ENCODE measurements around the gene GRIK3. TPM values are rescaled to one million over a fixed set of nuclear protein-coding genes. Genes with fewer than 3 reads are reported as not detected.

Gene GRIK3
- total RNA-seq, 1 donor from 2014 or later = not detected

DNA sequence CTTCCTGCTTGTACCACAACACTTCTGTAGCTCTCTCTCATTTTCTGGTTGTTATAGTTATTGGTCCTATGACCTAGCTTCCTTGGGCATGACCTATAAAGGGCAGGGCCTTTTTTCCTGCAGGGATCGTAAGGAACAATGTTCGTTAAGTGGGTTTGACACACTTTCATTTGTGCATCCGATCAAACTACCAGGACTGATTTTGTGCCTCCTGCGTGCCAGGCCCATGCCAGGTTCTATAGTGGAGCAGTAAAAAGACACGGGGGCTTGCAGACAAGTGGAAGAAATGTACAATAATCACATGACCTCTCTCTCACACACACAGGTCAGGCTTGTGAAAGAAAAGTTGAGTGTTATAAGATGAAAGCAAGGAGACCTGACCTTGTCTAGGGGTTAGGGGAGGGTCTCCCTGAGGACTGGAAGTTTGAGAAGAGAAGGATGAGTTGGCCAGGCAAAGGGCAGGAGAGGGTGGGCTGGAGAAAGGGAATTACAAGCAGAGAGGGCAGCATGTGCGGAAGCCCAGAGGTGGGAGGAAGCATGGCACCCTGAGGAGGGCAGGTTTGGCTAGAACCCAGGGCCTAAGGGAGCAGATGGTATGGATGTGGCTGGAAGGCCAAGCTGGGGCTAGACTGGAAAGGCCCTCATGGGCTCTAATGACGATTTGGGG, 145.4 kb downstream of the GRIK3 start:
- no peaks in the 10 kb centered on the region for H3K36me3 Mint-ChIP-seq (ENCODE audit: low read depth)
- no peak overlapping the region for H3K27ac Mint-ChIP-seq
- DNase-seq (ENCODE audit: low spot score) = no peak
- no peaks in the 10 kb centered on the region for H3K4me1 Mint-ChIP-seq (ENCODE audit: low read depth)
- intact Hi-C loops (cut with micrococcal nuclease) = no loop called here
- peaks cover 4% of the 10 kb centered on the region for H3K27me3 Mint-ChIP-seq (ENCODE audit: insufficient read depth)
- H3K9me3 Mint-ChIP-seq = no peaks in the 10 kb centered on the region
- H3K4me3 Mint-ChIP-seq = no peak overlapping the region

DNA sequence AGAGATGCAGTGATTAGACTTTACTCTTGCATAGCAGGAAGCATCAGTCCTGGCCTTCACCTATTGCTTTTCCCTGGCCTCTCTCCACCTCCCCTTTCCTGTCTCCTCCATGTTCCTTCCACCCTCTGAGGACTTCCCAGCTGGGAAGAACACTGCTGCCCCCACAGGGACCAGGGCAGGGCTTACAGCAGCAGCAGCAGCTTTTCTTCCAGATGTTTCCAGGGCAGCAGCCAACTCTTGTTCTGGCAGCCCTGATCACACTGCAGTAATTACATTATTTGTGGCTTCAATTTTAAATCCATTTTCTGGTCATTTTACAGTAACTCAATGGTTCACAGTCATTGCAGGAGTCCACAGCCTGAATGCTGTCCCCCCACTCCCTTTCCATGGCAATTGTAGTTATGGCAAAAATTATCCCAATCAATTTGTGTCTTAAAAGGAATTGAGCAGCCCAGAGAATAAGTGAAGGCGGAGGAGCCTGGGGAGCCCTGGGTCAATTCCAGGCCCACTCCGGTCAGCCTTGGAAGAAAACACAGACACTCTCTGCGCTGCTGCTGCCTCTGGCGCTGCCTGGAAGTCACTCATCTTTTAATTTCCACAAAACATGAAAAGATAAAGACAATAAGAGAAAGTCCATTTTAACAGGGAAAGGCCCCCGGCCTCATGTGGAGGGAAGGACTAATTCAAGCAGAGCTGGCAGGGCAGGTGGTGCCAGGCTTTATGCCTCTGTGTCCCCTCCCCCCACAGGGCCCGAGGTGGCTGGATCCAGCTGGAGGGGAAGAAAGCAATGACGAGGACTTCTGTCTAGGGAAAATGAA, 148.6 kb downstream of the GRIK3 start:
- intact Hi-C loops (cut with micrococcal nuclease) = no loop called here
- peaks cover 6% of the 10 kb centered on the region for H3K27me3 Mint-ChIP-seq (ENCODE audit: insufficient read depth)
- no peaks in the 10 kb centered on the region for H3K36me3 Mint-ChIP-seq (ENCODE audit: low read depth)
- H3K4me3 Mint-ChIP-seq = no peak overlapping the region
- no peak overlapping the region for H3K27ac Mint-ChIP-seq
- no peak for DNase-seq (ENCODE audit: low spot score)
- no peaks in the 10 kb centered on the region for H3K4me1 Mint-ChIP-seq (ENCODE audit: low read depth)
- no peaks in the 10 kb centered on the region for H3K9me3 Mint-ChIP-seq

DNA sequence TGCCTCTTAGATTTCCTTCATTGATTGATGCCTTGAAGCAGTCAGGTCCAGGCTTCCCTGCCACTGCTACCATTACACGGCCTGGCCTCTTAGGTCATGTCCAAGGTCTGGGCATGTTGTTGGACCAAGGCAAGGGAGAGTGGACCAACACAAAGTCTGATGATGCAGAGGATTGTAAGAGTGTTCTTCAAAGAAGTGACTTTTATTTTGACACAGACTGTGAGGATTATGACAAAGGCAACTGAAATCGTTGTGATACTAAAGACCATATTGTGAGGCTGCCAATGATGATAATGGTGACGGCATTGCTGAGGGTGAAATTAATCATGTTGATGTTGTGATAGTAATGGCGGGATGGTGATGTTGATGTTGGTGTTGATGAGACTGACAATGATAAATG, 149.5 kb downstream of the GRIK3 start:
- intact Hi-C loops (cut with micrococcal nuclease) = no loop called here
- Mint-ChIP-seq H3K9me3 (no peaks in the 10 kb centered on the region), H3K4me1 (ENCODE audit: low read depth) (no peaks in the 10 kb centered on the region), H3K4me3 (no peak overlapping the region), H3K27ac (no peak overlapping the region), H3K27me3 (ENCODE audit: insufficient read depth) (peaks cover 5% of the 10 kb centered on the region), H3K36me3 (ENCODE audit: low read depth) (no peaks in the 10 kb centered on the region)
- DNase-seq (ENCODE audit: low spot score) = no peak

DNA sequence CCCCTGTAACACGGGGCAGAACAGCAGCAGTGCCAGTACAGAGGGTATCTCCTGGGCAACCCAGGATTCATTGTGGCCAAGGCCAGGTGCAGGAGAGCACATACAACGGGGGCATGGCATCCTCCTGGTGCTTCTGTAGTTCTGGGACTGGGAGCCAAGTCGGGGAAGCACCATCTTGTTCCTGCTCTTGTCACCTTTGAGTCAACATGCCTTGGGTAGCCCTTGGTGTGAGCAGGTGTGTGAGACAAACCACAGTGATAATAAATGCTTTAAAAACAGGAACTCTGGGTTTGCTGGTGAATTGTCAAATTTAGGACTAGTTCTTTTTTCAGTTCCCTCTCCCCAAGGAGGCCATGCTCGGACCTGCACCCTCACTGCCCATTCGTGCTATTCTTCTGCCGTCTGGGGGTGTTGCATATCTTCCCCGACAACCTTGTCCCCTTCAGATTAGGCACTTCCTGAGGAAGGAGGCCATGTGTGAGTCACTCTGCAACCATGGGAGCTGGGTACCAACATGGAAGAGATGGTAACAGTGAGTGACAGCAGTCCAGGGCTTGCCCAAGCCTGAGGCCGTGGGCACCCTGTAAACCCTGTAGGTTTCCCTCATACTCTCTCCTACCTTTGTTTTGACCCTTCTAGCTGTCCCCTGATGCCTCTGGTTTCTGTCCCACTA, 150.2 kb downstream of the GRIK3 start:
- no peaks in the 10 kb centered on the region for H3K36me3 Mint-ChIP-seq (ENCODE audit: low read depth)
- H3K9me3 Mint-ChIP-seq = no peaks in the 10 kb centered on the region
- H3K27ac Mint-ChIP-seq = no peak overlapping the region
- no peak for DNase-seq (ENCODE audit: low spot score)
- intact Hi-C loops (cut with micrococcal nuclease) = no loop called here
- peaks cover 2% of the 10 kb centered on the region for H3K27me3 Mint-ChIP-seq (ENCODE audit: insufficient read depth)
- H3K4me1 Mint-ChIP-seq (ENCODE audit: low read depth) = no peaks in the 10 kb centered on the region
- no peak overlapping the region for H3K4me3 Mint-ChIP-seq

DNA sequence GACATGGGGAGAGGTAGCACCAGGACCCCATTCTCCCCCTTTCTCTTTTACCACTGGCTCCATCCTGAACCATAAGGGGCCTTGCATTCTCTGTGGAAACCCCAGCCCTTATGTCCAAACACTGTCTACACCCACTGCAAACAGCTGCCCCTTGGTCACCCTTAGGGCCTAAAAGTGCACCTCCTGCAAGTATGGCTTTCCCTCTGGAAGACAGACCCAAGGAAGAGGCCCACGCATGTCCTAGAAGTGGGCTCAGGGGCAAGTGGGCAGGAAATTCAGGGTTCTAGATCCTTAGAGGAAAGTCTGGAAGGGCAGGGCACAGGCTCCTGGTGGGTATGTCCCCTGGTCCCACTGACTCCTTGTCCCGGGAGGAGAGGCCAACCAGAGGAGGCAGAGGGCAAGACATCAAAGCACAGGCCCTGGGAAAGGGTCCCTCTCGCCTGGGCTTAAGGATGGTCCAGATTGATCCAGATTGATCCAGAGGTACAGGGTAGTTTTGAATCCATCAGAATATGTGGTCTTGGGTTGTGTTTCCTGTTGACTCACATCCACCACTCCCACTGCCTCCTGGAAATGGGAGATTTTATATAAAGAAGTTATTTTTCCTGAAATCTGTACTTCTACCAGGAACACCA, 150.9 kb downstream of the GRIK3 start:
- DNase-seq (ENCODE audit: low spot score) = no peak
- intact Hi-C loops (cut with micrococcal nuclease) = no loop called here
- no peaks in the 10 kb centered on the region for H3K9me3 Mint-ChIP-seq

DNA sequence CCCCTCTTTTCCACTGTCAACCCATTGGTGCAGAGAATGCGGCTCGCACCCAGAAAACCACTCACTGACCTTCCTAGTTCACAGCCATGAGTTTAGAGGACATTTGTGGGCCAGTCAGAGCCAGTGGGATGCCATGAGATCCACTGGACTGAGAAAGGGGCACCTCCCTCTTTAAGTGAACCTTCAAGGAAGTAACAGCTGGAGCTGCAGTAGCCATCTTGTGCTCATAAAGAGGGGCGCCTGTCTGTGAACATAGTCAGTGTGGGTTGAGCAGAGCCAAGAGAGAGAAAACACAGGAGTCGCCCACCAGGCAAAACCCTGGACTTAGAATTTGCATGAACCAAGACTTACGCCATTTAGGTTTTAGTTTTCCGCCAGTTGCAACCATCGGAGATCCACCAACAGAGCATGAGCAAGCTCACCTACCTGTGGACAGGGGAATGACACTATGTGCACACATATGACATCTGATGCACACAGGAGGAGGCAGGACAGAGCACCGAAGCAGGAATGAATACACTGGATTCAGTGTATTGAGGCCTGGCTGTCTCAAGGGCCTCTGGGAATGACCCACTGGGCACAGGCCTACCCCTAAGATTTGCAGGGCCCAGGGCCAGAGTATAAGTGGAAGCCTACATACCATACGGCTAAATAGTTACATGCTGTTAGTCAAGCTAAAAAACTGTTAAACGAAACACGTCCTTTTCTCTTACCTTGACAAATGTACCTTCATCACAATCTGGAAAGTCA, 151.6 kb downstream of the GRIK3 start:
- no peaks in the 10 kb centered on the region for H3K9me3 Mint-ChIP-seq
- DNase-seq (ENCODE audit: low spot score) = no peak
- intact Hi-C loops (cut with micrococcal nuclease) = no loop called here
- H3K27me3 Mint-ChIP-seq (ENCODE audit: insufficient read depth) = peaks cover 2% of the 10 kb centered on the region
- H3K4me1 Mint-ChIP-seq (ENCODE audit: low read depth) = no peaks in the 10 kb centered on the region
- no peak overlapping the region for H3K4me3 Mint-ChIP-seq
- no peak overlapping the region for H3K27ac Mint-ChIP-seq
- H3K36me3 Mint-ChIP-seq (ENCODE audit: low read depth) = no peaks in the 10 kb centered on the region

More for the DNA sequence above, 150.9 kb downstream of the GRIK3 start:
- Mint-ChIP-seq H3K27me3 (ENCODE audit: insufficient read depth) (peaks cover 2% of the 10 kb centered on the region), H3K4me1 (ENCODE audit: low read depth) (no peaks in the 10 kb centered on the region), H3K36me3 (ENCODE audit: low read depth) (no peaks in the 10 kb centered on the region), H3K4me3 (no peak overlapping the region), H3K27ac (no peak overlapping the region)

DNA sequence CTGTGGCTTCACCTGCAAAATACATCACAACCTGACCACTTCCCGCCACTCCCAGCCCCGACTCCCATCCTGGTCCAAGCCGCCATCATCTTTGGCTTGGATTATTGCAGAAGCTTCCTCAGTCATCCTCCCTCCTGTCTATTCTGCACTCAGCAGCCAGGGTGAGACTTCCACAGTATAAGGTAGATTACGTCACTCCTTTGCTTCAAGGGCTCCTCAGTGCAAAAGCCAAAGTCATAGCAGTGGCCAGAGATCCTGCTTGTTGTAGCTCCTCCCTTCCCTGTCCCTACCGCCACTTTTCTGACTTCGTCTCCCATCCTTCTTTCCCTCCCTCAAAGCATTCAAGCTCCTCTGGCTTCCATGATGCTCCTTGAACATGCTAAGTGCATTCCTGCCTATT, 152.8 kb downstream of the GRIK3 start:
- intact Hi-C loops (cut with micrococcal nuclease) = no loop called here
- no peaks in the 10 kb centered on the region for H3K36me3 Mint-ChIP-seq (ENCODE audit: low read depth)
- no peak overlapping the region for H3K4me3 Mint-ChIP-seq
- peaks cover 9% of the 10 kb centered on the region for H3K27me3 Mint-ChIP-seq (ENCODE audit: insufficient read depth)
- no peaks in the 10 kb centered on the region for H3K9me3 Mint-ChIP-seq
- no peak overlapping the region for H3K27ac Mint-ChIP-seq
- no peaks in the 10 kb centered on the region for H3K4me1 Mint-ChIP-seq (ENCODE audit: low read depth)
- no peak for DNase-seq (ENCODE audit: low spot score)

DNA sequence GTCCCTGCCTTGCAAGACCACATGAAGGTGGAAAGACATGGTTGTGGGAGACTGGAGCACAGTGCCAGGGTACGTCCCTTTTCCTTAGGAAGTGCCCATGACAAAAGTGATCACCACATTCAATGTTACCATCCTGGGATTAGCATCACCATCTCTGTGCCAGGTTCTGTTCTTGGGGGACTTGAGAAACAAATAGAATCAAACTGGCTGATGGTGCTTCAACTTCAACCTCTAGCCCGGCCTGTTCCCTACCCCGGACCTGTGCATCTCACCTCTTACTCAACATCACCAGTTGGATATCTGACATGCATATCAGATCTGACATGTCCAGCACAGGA, 153.3 kb downstream of the GRIK3 start:
- DNase-seq (ENCODE audit: low spot score) = no peak
- Mint-ChIP-seq H3K4me3 (no peak overlapping the region), H3K4me1 (ENCODE audit: low read depth) (no peaks in the 10 kb centered on the region), H3K9me3 (no peaks in the 10 kb centered on the region), H3K27ac (no peak overlapping the region), H3K27me3 (ENCODE audit: insufficient read depth) (peaks cover 9% of the 10 kb centered on the region), H3K36me3 (ENCODE audit: low read depth) (no peaks in the 10 kb centered on the region)
- intact Hi-C loops (cut with micrococcal nuclease) = no loop called here

DNA sequence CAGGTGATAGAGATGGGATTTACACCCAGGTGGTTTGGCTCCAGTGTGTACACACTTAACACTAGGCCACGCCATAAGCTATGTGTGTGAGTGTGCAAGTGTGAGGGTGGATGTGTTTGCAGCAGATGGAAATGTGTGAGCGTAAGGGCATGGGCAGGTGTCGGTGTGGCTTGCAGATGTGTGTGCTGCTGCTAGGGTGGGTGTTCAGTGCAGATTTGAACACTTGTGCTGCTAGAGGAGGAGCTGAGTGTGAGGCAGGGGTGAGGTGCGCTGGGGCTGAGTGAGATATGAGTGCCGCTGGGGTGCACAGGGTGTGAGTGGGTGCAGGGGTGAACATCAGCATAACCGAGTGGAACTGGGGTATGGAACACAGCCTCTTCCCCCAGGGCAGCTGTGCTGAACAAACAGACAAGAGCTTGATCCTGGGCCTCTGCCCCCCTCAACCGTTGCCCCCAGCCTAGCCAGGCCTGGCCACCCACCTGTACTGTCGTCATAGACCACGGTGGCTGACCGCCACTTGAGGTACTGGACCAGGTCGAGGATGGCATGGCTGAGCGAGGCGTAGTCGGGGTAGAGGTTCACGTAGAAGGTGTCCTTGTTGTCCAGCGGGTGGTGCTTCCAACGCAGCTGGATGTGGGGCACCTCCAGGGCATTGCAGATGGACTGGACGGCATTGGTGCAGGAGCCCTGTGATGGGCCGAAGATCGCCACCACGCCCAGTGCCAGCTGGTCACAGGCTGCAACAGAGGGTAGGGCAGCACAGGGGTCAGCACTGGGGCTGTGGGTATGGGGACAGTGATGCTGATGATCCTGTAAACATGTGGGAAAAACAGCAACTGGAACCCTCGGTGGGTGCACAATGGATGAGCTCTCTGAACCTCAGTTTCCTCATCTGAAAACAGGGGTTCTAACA, 153.9 kb downstream of the GRIK3 start:
- H3K27me3 Mint-ChIP-seq (ENCODE audit: insufficient read depth) = peaks cover 9% of the 10 kb centered on the region
- no peaks in the 10 kb centered on the region for H3K4me1 Mint-ChIP-seq (ENCODE audit: low read depth)
- DNase-seq (ENCODE audit: low spot score) = no peak
- no peak overlapping the region for H3K4me3 Mint-ChIP-seq
- H3K9me3 Mint-ChIP-seq = no peaks in the 10 kb centered on the region
- intact Hi-C loops (cut with micrococcal nuclease) = no loop called here
- H3K36me3 Mint-ChIP-seq (ENCODE audit: low read depth) = no peaks in the 10 kb centered on the region
- no peak overlapping the region for H3K27ac Mint-ChIP-seq

DNA sequence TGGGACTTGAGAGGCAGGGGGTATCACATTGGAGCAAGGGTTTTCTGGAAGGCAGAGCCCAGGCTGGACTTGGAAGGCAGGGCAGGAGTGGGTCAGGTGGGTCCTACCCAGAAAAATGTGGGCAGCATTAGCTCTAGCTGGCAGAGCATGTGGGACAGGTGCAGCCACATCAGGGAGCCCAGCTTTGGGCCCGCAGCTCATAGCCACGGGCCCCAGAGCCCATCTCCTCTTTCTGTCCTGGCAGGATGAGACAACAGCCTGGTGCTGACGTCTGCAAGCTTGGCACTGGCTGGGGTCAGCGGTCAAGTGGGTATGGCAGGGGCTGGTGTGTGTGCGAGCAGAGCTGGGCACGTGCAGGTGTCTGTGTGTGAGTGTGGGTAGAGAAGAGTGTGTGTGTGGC, 154.7 kb downstream of the GRIK3 start:
- no peaks in the 10 kb centered on the region for H3K36me3 Mint-ChIP-seq (ENCODE audit: low read depth)
- no peak for DNase-seq (ENCODE audit: low spot score)
- no peaks in the 10 kb centered on the region for H3K9me3 Mint-ChIP-seq
- intact Hi-C loops (cut with micrococcal nuclease) = no loop called here
- H3K4me3 Mint-ChIP-seq = no peak overlapping the region
- H3K27ac Mint-ChIP-seq = no peak overlapping the region
- H3K27me3 Mint-ChIP-seq (ENCODE audit: insufficient read depth) = peaks cover 10% of the 10 kb centered on the region
- no peaks in the 10 kb centered on the region for H3K4me1 Mint-ChIP-seq (ENCODE audit: low read depth)

DNA sequence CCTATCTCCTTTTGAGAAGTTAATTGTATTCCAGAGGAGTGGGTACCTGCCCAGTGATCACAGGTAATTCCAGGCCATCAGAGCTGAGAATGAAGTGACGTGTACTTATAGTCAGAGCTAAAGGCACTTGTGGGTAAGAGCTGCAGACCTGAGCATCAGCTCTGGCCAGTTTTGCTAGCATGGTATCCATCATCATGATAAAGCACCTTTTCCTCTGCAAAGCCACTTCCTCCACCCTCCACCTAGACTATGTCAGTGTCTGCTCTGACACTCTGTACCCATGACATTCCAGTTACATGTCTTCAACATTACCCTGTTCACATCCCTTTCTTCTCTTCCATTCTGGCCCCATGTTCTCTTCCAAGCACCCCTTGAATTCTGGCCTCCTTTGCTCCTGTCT, 157.3 kb downstream of the GRIK3 start:
- Mint-ChIP-seq H3K27ac (no peak overlapping the region), H3K27me3 (ENCODE audit: insufficient read depth) (peaks cover 8% of the 10 kb centered on the region), H3K4me1 (ENCODE audit: low read depth) (no peaks in the 10 kb centered on the region), H3K9me3 (no peaks in the 10 kb centered on the region), H3K4me3 (no peak overlapping the region), H3K36me3 (ENCODE audit: low read depth) (no peaks in the 10 kb centered on the region)
- intact Hi-C loops (cut with micrococcal nuclease) = no loop called here
- no peak for DNase-seq (ENCODE audit: low spot score)

All from activated T-helper 1 cell treated with anti-CD3 and anti-CD28 coated beads, Interleukin-12 subunit alpha, Interleukin-12 subunit beta, Interleukin-2, Interleukin-4 antibody, amounts not matched to agents 30 ng/mL and 10 ng/mL and 1 ng/mL, durations not matched to agents 14 hours and 24 hours and 36 hours (primary cell).